ENCODE data around the gene PCSK7. TPM values are rescaled to one million over a fixed set of nuclear protein-coding genes. Genes with fewer than 3 reads are reported as not detected.
A peak's percentile ranks its signal among the peaks of the same experiment; 100 is the strongest.

The PCSK7 gene
- total RNA-seq, 2 experiments from 2014 or later = 97.6 to 97.9 TPM

- Mint-ChIP-seq H3K27ac (no peak overlapping the region), H3K4me1 (ENCODE audit: low read depth) (no peaks in the 10 kb centered on the region), H3K36me3 (ENCODE audit: low read depth) (peaks cover 6% of the 10 kb centered on the region), H3K4me3 (no peak overlapping the region), H3K27me3 (ENCODE audit: low read depth) (no peaks in the 10 kb centered on the region), H3K9me3 (no peaks in the 10 kb centered on the region)
- no peak for DNase-seq
- CTCF ChIA-PET = interaction anchor here (1.2 kb wide), 1 partner anchor 16 kb away, joined by 3 read pairs; no protein-coding TSS in a partner anchor
- intact Hi-C loops (cut with micrococcal nuclease) = no loop called here
These were observed 24.7 kb upstream of the PCSK7 start for GRCh38 chr11:117256573-117256972.

GRCh38 chr11:117255966-117256365 lies 24.1 kb upstream of the PCSK7 start:
- CTCF ChIA-PET = interaction anchor here (1.2 kb wide), 1 partner anchor 15 kb away, joined by 3 read pairs; no protein-coding TSS in a partner anchor
- H3K27me3 Mint-ChIP-seq (ENCODE audit: low read depth) = no peaks in the 10 kb centered on the region
- DNase-seq = no peak
- H3K27ac Mint-ChIP-seq = no peak overlapping the region
- H3K9me3 Mint-ChIP-seq = no peaks in the 10 kb centered on the region
- no peaks in the 10 kb centered on the region for H3K4me1 Mint-ChIP-seq (ENCODE audit: low read depth)
- intact Hi-C loops (cut with micrococcal nuclease) = no loop called here
- no peak overlapping the region for H3K4me3 Mint-ChIP-seq
- peaks cover 6% of the 10 kb centered on the region for H3K36me3 Mint-ChIP-seq (ENCODE audit: low read depth)

- Mint-ChIP-seq H3K27ac (no peak overlapping the region), H3K9me3 (no peaks in the 10 kb centered on the region), H3K4me1 (ENCODE audit: low read depth) (no peaks in the 10 kb centered on the region), H3K4me3 (no peak overlapping the region), H3K27me3 (ENCODE audit: low read depth) (no peaks in the 10 kb centered on the region), H3K36me3 (ENCODE audit: low read depth) (peaks cover 14% of the 10 kb centered on the region)
- CTCF ChIA-PET = no interaction called here
- intact Hi-C loops (cut with micrococcal nuclease) = no loop called here
- DNase-seq = no peak
These were observed 19.6 kb upstream of the PCSK7 start for GRCh38 chr11:117251506-117251905.

GRCh38 chr11:117249571-117249970 lies 17.7 kb upstream of the PCSK7 start:
- no peak overlapping the region for H3K4me3 Mint-ChIP-seq
- no peaks in the 10 kb centered on the region for H3K27me3 Mint-ChIP-seq (ENCODE audit: low read depth)
- peaks cover 20% of the 10 kb centered on the region for H3K36me3 Mint-ChIP-seq (ENCODE audit: low read depth)
- CTCF ChIA-PET = no interaction called here
- no peaks in the 10 kb centered on the region for H3K4me1 Mint-ChIP-seq (ENCODE audit: low read depth)
- intact Hi-C loops (cut with micrococcal nuclease) = no loop called here
- H3K9me3 Mint-ChIP-seq = no peaks in the 10 kb centered on the region
- H3K27ac Mint-ChIP-seq = no peak overlapping the region
- DNase-seq = no peak

GRCh38 chr11:117248341-117248740 lies 16.5 kb upstream of the PCSK7 start:
- Mint-ChIP-seq H3K4me1 (ENCODE audit: low read depth) (no peaks in the 10 kb centered on the region), H3K36me3 (ENCODE audit: low read depth) (peaks cover 23% of the 10 kb centered on the region), H3K4me3 (no peak overlapping the region), H3K9me3 (no peaks in the 10 kb centered on the region), H3K27me3 (ENCODE audit: low read depth) (no peaks in the 10 kb centered on the region), H3K27ac (no peak overlapping the region)
- CTCF ChIA-PET = no interaction called here
- intact Hi-C loops (cut with micrococcal nuclease) = no loop called here
- no peak for DNase-seq

- CTCF ChIA-PET = no interaction called here
- Mint-ChIP-seq H3K27me3 (ENCODE audit: low read depth) (no peaks in the 10 kb centered on the region), H3K4me1 (ENCODE audit: low read depth) (peaks cover 7% of the 10 kb centered on the region), H3K4me3 (no peak overlapping the region), H3K9me3 (no peaks in the 10 kb centered on the region), H3K36me3 (ENCODE audit: low read depth) (peaks cover 14% of the 10 kb centered on the region), H3K27ac (no peak overlapping the region)
- intact Hi-C loops (cut with micrococcal nuclease) = no loop called here
- DNase-seq = no peak
These were observed 7.4 kb upstream of the PCSK7 start for GRCh38 chr11:117239295-117239694.

GRCh38 chr11:117238221-117238620 lies 6.3 kb upstream of the PCSK7 start:
- H3K27me3 Mint-ChIP-seq (ENCODE audit: low read depth) = no peaks in the 10 kb centered on the region
- H3K4me1 Mint-ChIP-seq (ENCODE audit: low read depth) = peaks cover 16% of the 10 kb centered on the region
- no peak for DNase-seq
- H3K4me3 Mint-ChIP-seq = no peak overlapping the region
- peaks cover 12% of the 10 kb centered on the region for H3K36me3 Mint-ChIP-seq (ENCODE audit: low read depth)
- no peaks in the 10 kb centered on the region for H3K9me3 Mint-ChIP-seq
- no peak overlapping the region for H3K27ac Mint-ChIP-seq
- CTCF ChIA-PET = interaction anchor here (0.7 kb wide), 2 partner anchors 65 to 188 kb away, joined by 3 read pairs; no protein-coding TSS in a partner anchor
- intact Hi-C loops (cut with micrococcal nuclease) = no loop called here

- Mint-ChIP-seq H3K4me3 (peak overlapping the region; percentile 82), H3K27ac (peak overlapping the region; percentile 72), H3K27me3 (ENCODE audit: low read depth) (no peaks in the 10 kb centered on the region), H3K36me3 (ENCODE audit: low read depth) (peaks cover 25% of the 10 kb centered on the region), H3K9me3 (no peaks in the 10 kb centered on the region), H3K4me1 (ENCODE audit: low read depth) (peaks cover 35% of the 10 kb centered on the region)
- CTCF ChIA-PET = no interaction called here
- DNase-seq = peak; percentile 7
- intact Hi-C loops (cut with micrococcal nuclease) = loop anchor here (1.0 to 5.0 kb wide), 3 partner anchors 460 to 989 kb away; no protein-coding TSS in a partner anchor
These were observed 1.1 kb upstream of the PCSK7 start for GRCh38 chr11:117232911-117233409.

GRCh38 chr11:117232092-117232878 lies 412 bp upstream of the PCSK7 start, which contains the start of gene RNF214:
TSS of gene RNF214 (plus strand) at chr11:117232671. CDS start at chr11:117234273, 1,602 bp downstream.
- peak; percentile 74 for DNase-seq
- peaks cover 25% of the 10 kb centered on the region for H3K36me3 Mint-ChIP-seq (ENCODE audit: low read depth)
- H3K4me1 Mint-ChIP-seq (ENCODE audit: low read depth) = peaks cover 34% of the 10 kb centered on the region
- H3K4me3 Mint-ChIP-seq = peak within 1 kb of the TSS; percentile 99
- H3K9me3 Mint-ChIP-seq = no peaks in the 10 kb centered on the region
- H3K27me3 Mint-ChIP-seq (ENCODE audit: low read depth) = no peaks in the 10 kb centered on the region
- CTCF ChIA-PET = interaction anchor here (1.1 to 2.8 kb wide), 2 partner anchors 11 to 89 kb away, joined by 5 to 6 read pairs; partner anchors contain the start of gene PAFAH1B2
- intact Hi-C loops (cut with micrococcal nuclease) = loop anchor here (1.0 to 5.0 kb wide), 3 partner anchors 459 to 990 kb away; no protein-coding TSS in a partner anchor
- peak within 1 kb of the TSS; percentile 99 for H3K27ac Mint-ChIP-seq

- H3K36me3 Mint-ChIP-seq (ENCODE audit: low read depth) = peaks cover 30% of the 10 kb centered on the region
- peak overlapping the region; percentile 95 for H3K4me3 Mint-ChIP-seq
- intact Hi-C loops (cut with micrococcal nuclease) = loop anchor here (1.0 to 5.0 kb wide), 10 partner anchors 53 to 991 kb away; partner anchors contain the start of genes CEP164, PAFAH1B2, SIDT2 and ZPR1
- CTCF ChIA-PET = interaction anchor here (0.7 to 4.7 kb wide), 9 partner anchors 12 to 377 kb away, joined by 3 to 27 read pairs (median 5); partner anchors contain the start of genes CEP164, PAFAH1B2 and SIDT2
- H3K9me3 Mint-ChIP-seq = no peaks in the 10 kb centered on the region
- H3K4me1 Mint-ChIP-seq (ENCODE audit: low read depth) = peaks cover 43% of the 10 kb centered on the region
- peak; percentile 8 for DNase-seq
- H3K27me3 Mint-ChIP-seq (ENCODE audit: low read depth) = no peaks in the 10 kb centered on the region
- peak overlapping the region; percentile 99 for H3K27ac Mint-ChIP-seq
These were observed 653 bp downstream of the PCSK7 start for GRCh38 chr11:117230999-117231841.

- CTCF ChIA-PET = interaction anchor here (0.7 to 4.7 kb wide), 9 partner anchors 12 to 434 kb away, joined by 3 to 27 read pairs (median 5); partner anchors contain the start of genes CEP164, PAFAH1B2 and SIDT2
- Mint-ChIP-seq H3K4me1 (ENCODE audit: low read depth) (peaks cover 43% of the 10 kb centered on the region), H3K27me3 (ENCODE audit: low read depth) (no peaks in the 10 kb centered on the region), H3K4me3 (peak overlapping the region; percentile 95), H3K27ac (peak overlapping the region; percentile 99), H3K36me3 (ENCODE audit: low read depth) (peaks cover 32% of the 10 kb centered on the region), H3K9me3 (no peaks in the 10 kb centered on the region)
- peak; percentile 81 for DNase-seq
- intact Hi-C loops (cut with micrococcal nuclease) = loop anchor here (1.0 to 5.0 kb wide), 10 partner anchors 52 to 992 kb away; partner anchors contain the start of genes CEP164, PAFAH1B2, SIDT2 and ZPR1
These were observed 1.4 kb downstream of the PCSK7 start for GRCh38 chr11:117230286-117230961.

All from activated naive CD4-positive, alpha-beta T cell treated with anti-CD3 and anti-CD28 coated beads for 36 hours (primary cell).